SK-N-MC (cell line): ENCODE results near the gene CRIP3.

Source experiments
- DNase-seq: peaks from one replicate; pipeline ENCODE4 v3.0.0-alpha.2; 2011; ENCODE audit warnings: low read depth, low spot score
- H3K27ac ChIP-seq: fragments of 200-600 bp; sonication (generic); 2 replicates; pipeline ENCODE4 v1.5.1; 2016; ENCODE audit warnings: mixed run types
- H3K36me3 ChIP-seq: fragments of 200-600 bp; sonication (generic); 2 replicates; pipeline ENCODE4 v1.6.1; 2017; ENCODE audit warnings: antibody characterized with exemption, low read length, mixed read lengths; ENCODE audit not compliant: insufficient read depth
- H3K4me3 ChIP-seq: fragments of 200-600 bp; sonication (generic); 2 replicates; pipeline ENCODE4 v1.5.1; 2016
- H3K9ac ChIP-seq: fragments of 200-600 bp; sonication (generic); 2 replicates; pipeline ENCODE4 v1.8.0; 2017; ENCODE audit warnings: mixed run types, mixed read lengths; ENCODE audit not compliant: insufficient read length
- H3K9me3 ChIP-seq: fragments of 200-600 bp; sonication (generic); 2 replicates; pipeline ENCODE4 v1.6.1; 2017; ENCODE audit warnings: low read depth, mild to moderate bottlenecking, antibody characterized with exemption, low read length, moderate library complexity, mixed read lengths
- EZH2 ChIP-seq: fragments of 200-600 bp; sonication (generic); IDR thresholded peaks from one replicate; pipeline ENCODE4 v1.6.1; 2017; ENCODE audit warnings: antibody characterized with exemption
- FOXP2 ChIP-seq: optimal IDR thresholded peaks from 2 replicates; pipeline ENCODE3; 2011; ENCODE audit warnings: mild to moderate bottlenecking, moderate library complexity; ENCODE audit not compliant: insufficient read depth; ENCODE audit errors: extremely low read length, control extremely low read depth
- POLR2AphosphoS5 ChIP-seq: IDR thresholded peaks from 2 replicates; pipeline ENCODE4 v1.6.1; 2012; ENCODE audit warnings: mild to moderate bottlenecking, low read depth, low read length, borderline replicate concordance

The CRIP3 gene

GRCh38 chr6:43278524-43279078 lies 30.0 kb downstream of the CRIP3 start:
- no peak overlapping the region for H3K27ac ChIP-seq
- no peak for DNase-seq
- peak overlapping the region; percentile 41 for H3K9ac ChIP-seq
- H3K9me3 ChIP-seq: no peaks in the 10 kb centered on the region
- TF ChIP-seq POLR2AphosphoS5: no peak
- no peak for TF ChIP-seq EZH2
- TF ChIP-seq FOXP2: no peak
- H3K4me3 ChIP-seq: no peak overlapping the region
- H3K36me3 ChIP-seq: no peaks in the 10 kb centered on the region

DNA sequence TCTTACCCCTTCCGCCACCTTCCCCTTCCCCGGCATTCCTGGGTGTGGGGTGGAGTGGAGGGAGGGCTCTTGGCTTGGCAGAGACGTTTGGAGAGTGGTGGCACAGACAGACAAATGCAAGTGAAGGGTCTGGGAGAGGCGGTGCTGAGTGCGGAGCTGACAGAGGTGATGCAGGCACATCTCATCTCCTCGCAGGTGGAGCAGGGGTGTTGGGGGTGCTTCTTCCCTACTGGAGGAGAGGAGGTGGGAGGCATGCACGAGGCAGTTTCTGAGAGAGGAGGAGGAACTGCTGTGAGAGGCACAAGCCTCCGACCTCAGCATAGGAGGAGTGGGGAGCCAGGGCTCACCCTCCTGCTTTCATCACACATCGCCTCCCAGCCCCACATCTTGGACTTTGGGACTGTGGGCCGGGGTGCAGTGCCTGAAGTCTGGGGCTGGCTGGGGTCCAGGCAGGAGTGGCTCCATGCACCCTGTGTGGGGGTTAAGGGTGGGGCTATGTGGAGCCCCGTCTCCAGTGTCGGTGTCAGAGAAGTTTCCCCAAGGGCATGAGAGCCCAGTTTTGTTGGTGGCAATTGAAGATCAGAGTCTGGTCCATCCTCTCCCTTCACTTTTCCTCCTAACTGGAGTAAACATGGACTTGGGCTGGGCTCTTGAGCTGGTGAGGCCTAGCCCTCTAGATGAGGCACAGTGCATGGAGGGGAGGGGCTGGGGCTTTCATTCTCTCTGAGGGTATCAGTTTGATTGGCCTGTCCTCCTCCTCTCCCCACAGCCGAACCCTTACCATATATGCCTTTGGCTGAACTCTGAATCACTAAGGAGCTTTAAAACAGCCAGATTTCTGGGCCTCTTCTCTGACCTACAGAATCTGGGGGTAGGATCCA lies 30.7 kb downstream of the CRIP3 start:
- H3K36me3 ChIP-seq: no peaks in the 10 kb centered on the region
- peak overlapping the region; percentile 41 for H3K9ac ChIP-seq
- TF ChIP-seq POLR2AphosphoS5: no peak
- no peak for TF ChIP-seq EZH2
- no peak for TF ChIP-seq FOXP2
- no peaks in the 10 kb centered on the region for H3K9me3 ChIP-seq
- no peak for DNase-seq
- H3K27ac ChIP-seq: no peak overlapping the region
- no peak overlapping the region for H3K4me3 ChIP-seq

DNA sequence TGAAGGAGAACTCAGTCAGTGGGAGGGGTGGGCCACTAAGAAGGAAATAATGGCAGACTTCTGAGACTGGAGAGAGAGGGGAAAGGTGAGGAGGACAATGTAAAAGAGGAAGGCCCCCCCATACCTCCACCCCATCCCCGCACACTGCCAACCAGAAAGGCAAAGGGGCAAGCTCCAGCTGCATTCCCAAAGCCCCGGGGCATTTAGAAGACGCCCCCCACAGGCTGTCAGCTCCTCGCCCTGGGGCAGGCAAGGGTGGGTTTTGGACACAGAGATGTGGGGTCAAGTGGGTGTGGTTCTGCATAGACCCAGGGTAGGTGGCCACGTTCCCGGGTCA lies 31.4 kb downstream of the CRIP3 start:
- Histone ChIP-seq H3K4me3 (no peak overlapping the region), H3K27ac (no peak overlapping the region), H3K36me3 (no peaks in the 10 kb centered on the region), H3K9ac (no peak overlapping the region), H3K9me3 (no peaks in the 10 kb centered on the region)
- TF ChIP-seq FOXP2 (no peak), EZH2 (no peak)
- no peak for DNase-seq

- DNase-seq: no peak
- no peaks in the 10 kb centered on the region for H3K9me3 ChIP-seq
These were observed 31.9 kb downstream of the CRIP3 start for GRCh38 chr6:43276577-43277305.

DNA sequence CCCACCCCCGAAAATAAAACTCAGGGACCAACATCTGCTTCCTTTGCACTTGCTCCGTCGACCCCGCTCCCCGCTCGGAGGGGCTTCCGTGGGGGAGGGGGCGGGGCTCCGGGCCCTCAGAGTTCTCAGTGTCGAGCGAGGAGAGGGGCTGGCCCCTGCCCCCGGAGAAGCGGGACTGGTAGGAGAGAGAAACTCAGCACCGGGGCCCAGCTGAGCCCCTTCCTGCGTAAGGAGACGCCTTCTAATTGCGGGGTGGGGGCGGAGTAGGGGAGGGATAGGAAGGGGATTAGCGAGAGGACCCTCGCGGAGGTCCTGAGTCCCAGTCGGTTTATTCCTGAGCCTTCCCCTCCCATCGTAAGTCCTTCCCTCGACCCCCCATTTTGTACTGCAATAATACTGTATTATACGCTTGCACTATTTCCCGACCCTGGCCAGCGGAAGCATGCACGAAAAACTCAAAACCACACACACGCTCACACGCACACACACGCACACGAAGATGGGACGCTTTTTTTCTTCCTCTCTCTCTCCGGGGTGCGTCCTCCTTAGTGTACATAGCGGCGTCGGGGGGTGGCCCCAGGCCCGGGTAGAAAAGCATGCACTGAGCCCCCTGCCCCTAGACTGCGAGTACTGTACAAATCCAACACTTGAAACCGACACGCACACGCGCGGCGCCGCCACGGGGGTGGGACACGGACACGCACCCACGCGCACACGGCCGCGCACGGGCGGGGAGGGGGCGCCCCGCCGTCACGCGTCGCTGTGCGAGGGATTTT lies 32.6 kb downstream of the CRIP3 start:
- TF ChIP-seq EZH2: no peak
- TF ChIP-seq FOXP2: no peak
- DNase-seq: no peak
- no peak overlapping the region for H3K4me3 ChIP-seq
- H3K27ac ChIP-seq: no peak overlapping the region
- H3K9ac ChIP-seq: no peak overlapping the region
- no peaks in the 10 kb centered on the region for H3K36me3 ChIP-seq
- H3K9me3 ChIP-seq: no peaks in the 10 kb centered on the region

More at GRCh38 chr6:43276577-43277305, 31.9 kb downstream of the CRIP3 start:
- no peak overlapping the region for H3K27ac ChIP-seq
- no peak overlapping the region for H3K4me3 ChIP-seq
- no peak overlapping the region for H3K9ac ChIP-seq
- TF ChIP-seq EZH2 (no peak), POLR2AphosphoS5 (no peak), FOXP2 (no peak)
- H3K36me3 ChIP-seq: no peaks in the 10 kb centered on the region

GRCh38 chr6:43274916-43275597 lies 33.6 kb downstream of the CRIP3 start:
- H3K9ac ChIP-seq: no peak overlapping the region
- no peaks in the 10 kb centered on the region for H3K9me3 ChIP-seq
- no peak overlapping the region for H3K27ac ChIP-seq
- no peaks in the 10 kb centered on the region for H3K36me3 ChIP-seq
- DNase-seq: no peak
- TF ChIP-seq EZH2 (no peak), POLR2AphosphoS5 (no peak), FOXP2 (no peak)
- H3K4me3 ChIP-seq: no peak overlapping the region

- no peak for TF ChIP-seq EZH2
- TF ChIP-seq POLR2AphosphoS5: no peak
- TF ChIP-seq FOXP2: no peak
- no peak for DNase-seq
- H3K4me3 ChIP-seq: no peak overlapping the region
- H3K9ac ChIP-seq: no peak overlapping the region
- no peaks in the 10 kb centered on the region for H3K9me3 ChIP-seq
- H3K36me3 ChIP-seq: no peaks in the 10 kb centered on the region
- no peak overlapping the region for H3K27ac ChIP-seq
These were observed 34.3 kb downstream of the CRIP3 start for GRCh38 chr6:43274127-43274915.
